Right lung (tissue), 5 donors: Measurements from ENCODE around the gene TDRD10. TPM values are rescaled to one million over a fixed set of nuclear protein-coding genes. Genes with fewer than 3 reads are reported as not detected.
"Not testable (repeated sequence)": the region's sequence is repeated elsewhere in the genome, so short reads cannot be mapped to it uniquely, and the experiment has no call there.

ENCODE experiments used
- DNase-seq, 2 donors: peaks; one replicate each; pipeline ENCODE4 v3.0.0-alpha.2; 2013
- polyA plus RNA-seq, 5 donors: library from polyadenylated mRNA; unstranded; fragments of 120-200 nt; gene quantifications; one replicate each; pipeline versions ENCODE4 v1.2.1 to v1.2.3, GENCODE V29; 2013; ENCODE audit warnings: inconsistent platforms in 1 of 5, low replicate concordance in 1 of 5; ENCODE audit not compliant: insufficient read length in 5 of 5, insufficient read depth in 1 of 5

Gene TDRD10
- polyA plus RNA-seq, 5 donors = 1.9 to 4.5 (median 3.1) TPM

DNA sequence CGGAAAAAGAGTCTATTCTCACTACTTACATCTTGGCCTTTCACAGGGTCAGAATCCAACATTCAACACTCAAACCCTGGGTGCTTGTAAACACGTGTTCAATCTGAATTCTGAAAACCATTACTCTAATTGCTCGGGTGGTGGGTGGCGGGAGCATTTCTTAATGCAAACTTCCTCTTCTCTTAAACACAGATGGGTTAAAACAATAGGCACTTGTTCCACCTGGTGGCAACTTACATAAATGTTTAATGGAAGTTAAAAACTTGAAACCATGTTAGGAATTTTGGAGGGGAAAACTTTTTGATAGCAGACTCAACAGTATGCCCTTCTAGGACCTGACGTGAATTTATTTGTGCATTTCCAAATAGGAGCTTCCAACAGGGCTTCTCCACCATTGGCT is 23.4 kb upstream of the TDRD10 start:
- DNase-seq = no peak

- peak; percentile 77 to 88 for DNase-seq
These were observed 22.1 kb upstream of the TDRD10 start for GRCh38 chr1:154479764-154480421.

DNA sequence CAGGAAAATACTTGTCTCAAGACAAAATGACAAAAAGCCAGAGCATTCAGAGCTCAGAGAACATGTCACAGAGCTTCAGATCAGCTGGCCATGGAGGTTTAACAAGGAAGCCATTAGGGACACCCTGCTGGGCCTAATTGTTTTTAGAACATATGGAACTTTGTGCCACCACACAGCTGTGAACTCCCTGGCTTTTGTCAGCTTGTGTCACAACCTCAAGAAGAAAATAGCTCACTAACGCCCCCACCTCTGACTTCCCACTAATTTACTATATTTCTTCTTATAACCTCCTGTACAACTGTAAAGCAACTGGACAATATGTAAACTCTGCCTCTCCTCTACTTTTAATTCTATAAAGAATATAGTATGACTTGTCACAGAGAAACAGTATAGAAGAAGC is 21.0 kb upstream of the TDRD10 start:
- DNase-seq = no peak

GRCh38 chr1:154483941-154484803 is 17.8 kb upstream of the TDRD10 start:
- no peak for DNase-seq

DNA sequence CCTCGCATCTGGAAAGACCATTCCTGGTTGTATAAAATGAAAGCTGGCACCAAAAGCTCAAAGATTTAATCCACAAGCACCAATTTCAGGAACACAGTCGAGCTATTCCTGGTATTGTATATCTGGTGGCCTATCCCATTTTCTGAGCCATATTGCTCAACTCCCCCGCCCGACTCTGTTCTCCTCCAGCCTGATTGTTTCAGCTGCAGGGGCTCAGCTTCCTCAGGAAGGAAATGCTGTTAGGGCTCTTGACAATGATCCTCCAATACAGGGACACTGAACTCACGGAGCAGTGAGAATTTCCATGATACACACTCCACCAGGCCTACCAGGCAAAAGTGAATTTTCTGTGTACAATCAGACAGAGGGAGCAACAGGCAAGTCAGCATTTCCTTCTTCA is 16.9 kb upstream of the TDRD10 start:
- DNase-seq = no peak

GRCh38 chr1:154485910-154486496 is 16.0 kb upstream of the TDRD10 start:
- no peak for DNase-seq

DNA sequence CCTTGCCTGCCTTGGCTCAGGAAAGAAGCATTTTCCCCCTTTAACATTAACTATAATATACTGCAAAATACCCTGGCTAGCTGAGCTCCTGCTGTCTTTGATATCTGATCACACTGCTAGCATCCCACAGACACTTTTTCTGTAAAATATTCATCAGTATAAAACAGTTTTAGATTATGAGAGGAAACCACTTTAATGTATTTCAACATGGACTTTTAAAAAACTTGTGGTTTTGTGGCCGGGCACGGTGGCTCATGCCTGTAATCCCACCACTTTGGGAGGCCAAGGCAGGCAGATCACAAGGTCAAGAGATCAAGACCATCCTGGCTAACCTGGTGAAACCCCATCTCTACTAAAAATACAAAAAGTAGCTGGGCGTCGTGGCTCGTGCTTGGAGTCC is 15.3 kb upstream of the TDRD10 start:
- DNase-seq = not testable (repeated sequence)

DNA sequence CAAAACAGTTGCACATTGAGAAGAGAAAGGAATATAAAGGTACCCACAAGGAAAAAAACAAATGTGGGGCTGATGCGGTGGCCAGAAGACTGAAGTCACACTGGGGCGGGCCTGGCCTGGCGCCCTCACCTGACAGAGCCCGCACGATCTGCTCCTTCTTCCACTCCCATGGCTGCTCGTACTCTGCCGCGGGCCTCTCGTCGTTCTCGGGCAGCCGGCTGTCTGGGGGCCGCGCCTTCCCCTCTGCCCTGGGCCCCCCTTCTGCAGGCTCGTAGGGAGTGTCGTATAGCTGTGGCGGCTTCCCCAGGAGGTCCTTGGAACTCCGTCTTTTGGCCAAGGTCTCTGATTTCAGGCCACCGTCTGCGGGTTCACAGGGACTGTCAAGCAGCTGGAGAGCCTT is 13.1 kb upstream of the TDRD10 start:
- DNase-seq = no peak

- DNase-seq = no peak
These were observed 12.2 kb upstream of the TDRD10 start for GRCh38 chr1:154489695-154490274.

- DNase-seq = no peak
These were observed 11.7 kb upstream of the TDRD10 start for GRCh38 chr1:154490317-154490716.

DNA sequence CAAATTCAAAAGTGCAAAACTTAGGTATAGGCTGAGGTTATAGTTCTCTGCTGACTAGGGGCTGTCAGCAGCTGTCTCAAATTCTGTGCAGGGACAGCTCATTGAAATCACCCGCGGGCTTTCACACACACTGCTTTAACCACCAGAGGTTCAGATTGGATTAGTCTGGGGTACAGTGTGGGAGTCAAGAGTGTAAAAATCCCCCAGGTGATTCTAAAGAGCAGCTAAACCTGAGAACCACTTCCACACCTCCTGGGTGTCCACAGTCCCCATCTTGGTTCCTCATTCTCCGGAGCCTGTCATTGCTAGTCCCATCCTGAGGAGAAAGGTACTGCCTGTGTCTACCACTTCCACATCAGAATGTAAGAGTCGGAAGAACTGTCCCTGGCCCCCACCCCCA is 9.9 kb upstream of the TDRD10 start:
- no peak for DNase-seq

GRCh38 chr1:154493276-154493675 is 8.7 kb upstream of the TDRD10 start:
- DNase-seq = no peak

DNA sequence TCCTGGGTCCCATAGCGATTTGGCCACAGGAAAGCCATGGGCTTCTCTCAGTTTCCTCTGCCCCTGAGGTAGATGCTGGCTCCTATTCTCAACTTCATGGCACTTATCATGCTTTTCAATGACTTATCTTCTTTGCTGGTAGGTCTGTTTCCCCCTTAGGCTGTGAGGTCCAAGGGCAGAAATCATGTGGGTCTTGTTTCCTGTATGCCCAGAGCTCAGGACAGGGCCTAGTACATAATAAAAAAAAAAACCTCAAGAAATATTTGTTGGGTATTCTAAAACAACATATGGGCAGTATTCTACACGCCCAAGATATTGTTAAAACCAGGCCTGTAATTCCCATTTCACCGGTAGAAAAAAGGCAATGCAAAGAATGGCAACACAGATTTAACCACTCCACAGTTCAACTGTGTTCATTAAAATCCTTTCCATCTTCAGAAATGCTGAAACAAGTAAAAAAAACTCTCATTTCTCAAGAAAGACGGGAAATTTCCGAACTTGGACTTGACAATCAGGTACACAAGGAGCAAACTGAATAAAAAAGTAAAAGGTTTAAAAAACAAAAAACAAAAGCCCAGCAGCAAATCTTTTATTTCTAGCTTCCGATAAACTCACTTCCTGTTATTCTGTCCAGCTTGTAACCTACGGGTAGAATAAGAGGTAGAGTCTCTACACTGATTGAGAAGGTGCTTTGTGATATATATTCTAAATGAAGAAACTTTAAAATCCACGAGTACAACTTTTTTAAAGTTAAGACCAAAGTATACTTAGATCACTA is 6.3 kb upstream of the TDRD10 start:
- DNase-seq = no peak

DNA sequence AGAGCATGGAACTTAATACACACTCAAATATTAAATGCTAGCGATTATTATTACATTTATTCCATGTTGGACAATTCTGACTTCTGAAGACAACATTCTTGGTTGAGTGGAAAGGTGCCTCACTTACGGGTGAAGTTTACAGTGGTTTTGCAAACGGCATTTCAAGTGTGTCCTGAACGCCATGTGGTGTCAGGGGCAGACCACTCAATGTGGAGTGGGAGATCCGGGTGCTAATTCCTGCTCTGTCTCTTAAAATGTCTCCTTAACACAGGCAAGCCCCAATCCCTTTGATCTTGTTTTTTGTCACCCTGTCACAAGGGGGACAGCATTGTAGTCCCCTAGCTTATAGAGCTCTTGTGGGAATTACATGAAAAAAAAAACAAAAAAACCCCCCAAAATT is 5.6 kb upstream of the TDRD10 start:
- no peak for DNase-seq

- DNase-seq = no peak
These were observed 4.8 kb upstream of the TDRD10 start for GRCh38 chr1:154497026-154497806.

DNA sequence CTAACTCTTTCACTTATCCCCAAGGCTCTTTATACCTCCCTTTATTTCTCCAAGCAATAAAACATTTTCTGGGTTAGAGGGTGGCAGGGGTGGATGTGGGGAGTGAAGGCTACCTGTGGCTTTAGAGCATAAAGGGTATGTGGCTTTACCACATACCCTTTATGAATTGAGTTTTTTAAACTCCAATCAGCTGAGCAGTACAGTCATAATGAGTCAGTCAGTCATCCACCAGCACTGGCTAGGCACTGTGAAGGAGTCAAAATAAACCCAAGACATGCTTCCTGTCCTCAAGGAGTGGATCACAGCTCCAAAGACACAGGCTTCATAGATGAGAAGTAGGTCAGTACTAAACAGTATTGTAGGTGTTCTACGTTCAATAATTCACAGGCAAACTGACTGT is 2.6 kb upstream of the TDRD10 start:
- no peak for DNase-seq

GRCh38 chr1:154500533-154500932 is 1.5 kb upstream of the TDRD10 start:
- DNase-seq = no peak

DNA sequence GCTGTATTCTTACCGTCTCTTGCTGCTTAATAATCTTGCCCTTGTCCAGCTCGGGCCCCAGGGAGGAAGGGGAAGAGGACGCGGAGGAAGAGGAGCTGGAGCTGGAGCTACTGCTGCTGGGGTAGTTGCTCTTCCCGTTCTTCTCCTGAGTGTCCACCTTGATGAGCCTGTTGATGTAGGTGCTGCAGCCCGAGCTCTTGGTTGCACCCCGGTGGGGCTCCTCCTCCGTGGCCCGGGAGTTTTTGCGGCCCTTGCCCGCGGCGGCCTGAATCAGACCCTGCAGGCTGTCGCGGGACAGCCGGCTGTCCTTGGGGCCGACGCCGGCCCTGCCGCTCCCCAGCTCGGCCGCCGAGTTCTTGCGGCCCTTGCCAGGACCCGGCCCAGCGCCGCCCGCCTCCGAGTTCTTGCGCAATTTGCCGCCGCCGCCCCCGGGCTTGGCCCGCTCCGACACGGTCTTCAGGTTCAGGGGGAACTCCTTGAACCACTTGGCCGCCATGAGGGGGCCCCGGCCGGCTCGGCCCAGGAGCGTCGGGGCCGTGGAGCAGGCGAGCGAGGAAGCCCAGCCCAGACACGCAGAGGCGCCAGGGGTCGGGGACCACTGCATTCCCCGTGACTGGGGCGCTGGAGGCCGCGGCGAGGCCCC is 475 bp upstream of the TDRD10 start:
- no peak for DNase-seq

GRCh38 chr1:154502744-154503115 is 711 bp downstream of the TDRD10 start:
- no peak for DNase-seq

DNA sequence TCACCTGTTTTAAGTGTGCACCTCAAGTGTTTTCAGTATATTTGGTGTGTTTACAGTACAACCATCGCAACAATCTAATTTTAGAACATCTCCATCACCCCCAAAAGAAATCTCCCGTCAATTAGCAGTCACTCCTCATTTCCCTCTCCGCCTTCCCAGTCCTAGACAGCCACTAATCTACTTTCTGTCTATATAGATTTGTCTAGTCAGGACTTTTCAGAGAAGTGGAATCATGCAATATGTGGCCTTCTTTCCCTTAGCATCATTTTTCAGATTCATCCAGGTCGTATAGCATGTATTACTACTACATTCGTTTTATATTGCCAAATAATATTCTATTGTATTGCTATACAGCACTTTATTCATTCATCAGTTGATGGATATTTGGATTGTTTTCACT is 1.9 kb downstream of the TDRD10 start:
- DNase-seq = no peak

GRCh38 chr1:154512760-154513159 is 10.7 kb downstream of the TDRD10 start:
- no peak for DNase-seq
